ENCODE data around the gene FBXO21.
"Not testable (repeated sequence)": the region's sequence is repeated elsewhere in the genome, so short reads cannot be mapped to it uniquely, and the experiment has no call there.

FBXO21 gene

GRCh38 chr12:117227000-117227653 lies 36.9 kb upstream of the FBXO21 start:
- no peaks in the 10 kb centered on the region for H3K4me1 ChIP-seq (ENCODE audit: control insufficient read depth, low read length)
- H3K79me2 ChIP-seq (ENCODE audit: control insufficient read depth, low read length): no peaks in the 10 kb centered on the region
- H3K9me3 ChIP-seq (ENCODE audit: control insufficient read depth, insufficient read depth, low read length): no peaks in the 10 kb centered on the region
- no peak overlapping the region for H3K4me3 ChIP-seq (ENCODE audit: low read length)
- no peaks in the 10 kb centered on the region for H3K9me2 ChIP-seq (replicated peaks; ENCODE audit: control insufficient read depth, low read length)
- no peak overlapping the region for H3K4me2 ChIP-seq (ENCODE audit: low read length)
- no peaks in the 10 kb centered on the region for H3K27me3 ChIP-seq (ENCODE audit: control insufficient read depth, low read length)
- H3K27ac ChIP-seq (ENCODE audit: low read depth, low read length): no peak overlapping the region
- no peaks in the 10 kb centered on the region for H3F3A ChIP-seq (ENCODE audit: control insufficient read depth, insufficient read depth)
- H3K36me3 ChIP-seq (ENCODE audit: control insufficient read depth, low read length): no peaks in the 10 kb centered on the region
- no peaks in the 10 kb centered on the region for H4K20me1 ChIP-seq (ENCODE audit: control insufficient read depth, insufficient read depth, low read depth, low read length)
- TF ChIP-seq, protein P1, sequence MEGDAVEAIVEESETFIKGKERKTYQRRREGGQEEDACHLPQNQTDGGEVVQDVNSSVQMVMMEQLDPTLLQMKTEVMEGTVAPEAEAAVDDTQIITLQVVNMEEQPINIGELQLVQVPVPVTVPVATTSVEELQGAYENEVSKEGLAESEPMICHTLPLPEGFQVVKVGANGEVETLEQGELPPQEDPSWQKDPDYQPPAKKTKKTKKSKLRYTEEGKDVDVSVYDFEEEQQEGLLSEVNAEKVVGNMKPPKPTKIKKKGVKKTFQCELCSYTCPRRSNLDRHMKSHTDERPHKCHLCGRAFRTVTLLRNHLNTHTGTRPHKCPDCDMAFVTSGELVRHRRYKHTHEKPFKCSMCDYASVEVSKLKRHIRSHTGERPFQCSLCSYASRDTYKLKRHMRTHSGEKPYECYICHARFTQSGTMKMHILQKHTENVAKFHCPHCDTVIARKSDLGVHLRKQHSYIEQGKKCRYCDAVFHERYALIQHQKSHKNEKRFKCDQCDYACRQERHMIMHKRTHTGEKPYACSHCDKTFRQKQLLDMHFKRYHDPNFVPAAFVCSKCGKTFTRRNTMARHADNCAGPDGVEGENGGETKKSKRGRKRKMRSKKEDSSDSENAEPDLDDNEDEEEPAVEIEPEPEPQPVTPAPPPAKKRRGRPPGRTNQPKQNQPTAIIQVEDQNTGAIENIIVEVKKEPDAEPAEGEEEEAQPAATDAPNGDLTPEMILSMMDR (IDR thresholded peaks at IDR 0.05; ENCODE audit: low read depth, low read length, poor library complexity, severe bottlenecking): no peak
- TF ChIP-seq EZH2phosphoT487 (IDR thresholded peaks at IDR 0.05; ENCODE audit: borderline replicate concordance, low read length): no peak

DNA sequence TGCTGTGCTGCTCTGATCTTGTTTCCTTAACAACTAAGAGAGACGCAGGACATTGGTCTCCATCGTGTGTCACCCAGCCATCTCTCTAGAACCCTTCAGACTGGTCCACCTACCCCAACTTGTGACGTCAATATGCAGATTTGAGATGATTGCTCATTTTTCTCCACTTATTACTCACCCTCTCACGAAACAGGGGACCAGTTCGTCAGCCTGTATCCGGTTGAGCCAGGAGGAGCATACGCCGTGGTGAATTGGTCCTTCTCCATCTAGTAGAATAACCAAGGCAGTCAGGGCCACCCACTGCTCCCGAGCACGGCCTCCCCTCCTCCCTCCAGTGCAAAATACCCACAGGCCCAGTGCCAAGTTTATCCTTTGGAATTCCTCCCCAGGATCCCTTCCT lies 36.2 kb upstream of the FBXO21 start:
- Histone ChIP-seq H3K36me3 (ENCODE audit: control insufficient read depth, low read length) (no peaks in the 10 kb centered on the region), H3K9me2 (replicated peaks; ENCODE audit: control insufficient read depth, low read length) (no peaks in the 10 kb centered on the region), H3K4me1 (ENCODE audit: control insufficient read depth, low read length) (no peaks in the 10 kb centered on the region), H3F3A (ENCODE audit: control insufficient read depth, insufficient read depth) (no peaks in the 10 kb centered on the region), H3K79me2 (ENCODE audit: control insufficient read depth, low read length) (no peaks in the 10 kb centered on the region), H3K4me2 (ENCODE audit: low read length) (no peak overlapping the region), H3K27me3 (ENCODE audit: control insufficient read depth, low read length) (no peaks in the 10 kb centered on the region), H3K27ac (ENCODE audit: low read depth, low read length) (no peak overlapping the region), H3K9me3 (ENCODE audit: control insufficient read depth, insufficient read depth, low read length) (no peaks in the 10 kb centered on the region), H4K20me1 (ENCODE audit: control insufficient read depth, insufficient read depth, low read depth, low read length) (no peaks in the 10 kb centered on the region), H3K4me3 (ENCODE audit: low read length) (no peak overlapping the region)
- TF ChIP-seq, protein P1 (IDR thresholded peaks at IDR 0.05; ENCODE audit: low read depth, low read length, poor library complexity, severe bottlenecking): no peak
- no peak for TF ChIP-seq EZH2phosphoT487 (IDR thresholded peaks at IDR 0.05; ENCODE audit: borderline replicate concordance, low read length)

GRCh38 chr12:117225179-117225578 lies 34.9 kb upstream of the FBXO21 start:
- Histone ChIP-seq H3K27me3 (ENCODE audit: control insufficient read depth, low read length) (no peaks in the 10 kb centered on the region), H3K9me2 (replicated peaks; ENCODE audit: control insufficient read depth, low read length) (no peaks in the 10 kb centered on the region), H3K27ac (ENCODE audit: low read depth, low read length) (no peak overlapping the region), H3K9me3 (ENCODE audit: control insufficient read depth, insufficient read depth, low read length) (no peaks in the 10 kb centered on the region), H3K4me1 (ENCODE audit: control insufficient read depth, low read length) (no peaks in the 10 kb centered on the region), H3F3A (ENCODE audit: control insufficient read depth, insufficient read depth) (no peaks in the 10 kb centered on the region), H3K4me2 (ENCODE audit: low read length) (no peak overlapping the region), H3K4me3 (ENCODE audit: low read length) (no peak overlapping the region), H3K79me2 (ENCODE audit: control insufficient read depth, low read length) (no peaks in the 10 kb centered on the region), H3K36me3 (ENCODE audit: control insufficient read depth, low read length) (no peaks in the 10 kb centered on the region), H4K20me1 (ENCODE audit: control insufficient read depth, insufficient read depth, low read depth, low read length) (no peaks in the 10 kb centered on the region)
- no peak for TF ChIP-seq EZH2phosphoT487 (IDR thresholded peaks at IDR 0.05; ENCODE audit: borderline replicate concordance, low read length)
- TF ChIP-seq, protein P1 (IDR thresholded peaks at IDR 0.05; ENCODE audit: low read depth, low read length, poor library complexity, severe bottlenecking): no peak

DNA sequence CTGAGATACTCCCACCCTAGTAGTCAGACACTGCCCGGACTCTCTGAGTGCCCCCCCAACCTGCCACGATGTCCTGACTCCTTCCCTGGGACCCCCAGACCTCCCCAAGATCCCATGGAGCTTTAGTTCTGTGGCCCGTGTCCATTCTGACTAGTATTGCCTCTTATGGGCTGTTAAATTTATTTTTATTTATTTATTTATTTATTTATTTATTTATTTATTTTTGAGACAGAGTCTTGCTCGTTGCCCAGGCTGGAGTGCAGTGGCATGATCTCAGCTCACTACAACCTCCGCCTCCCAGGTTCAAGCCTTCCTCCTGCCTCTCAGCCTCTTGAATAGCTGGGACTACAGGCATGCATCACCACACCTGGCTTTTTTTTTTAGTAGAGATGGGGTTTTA lies 30.7 kb upstream of the FBXO21 start:
- H3K4me3 ChIP-seq (ENCODE audit: low read length); H3F3A ChIP-seq (ENCODE audit: control insufficient read depth, insufficient read depth); H3K27ac ChIP-seq (ENCODE audit: low read depth, low read length); H3K27me3 ChIP-seq (ENCODE audit: control insufficient read depth, low read length); H3K79me2 ChIP-seq (ENCODE audit: control insufficient read depth, low read length); H3K9me2 ChIP-seq (replicated peaks; ENCODE audit: control insufficient read depth, low read length); H3K4me2 ChIP-seq (ENCODE audit: low read length); H3K9me3 ChIP-seq (ENCODE audit: control insufficient read depth, insufficient read depth, low read length); H4K20me1 ChIP-seq (ENCODE audit: control insufficient read depth, insufficient read depth, low read depth, low read length); H3K36me3 ChIP-seq (ENCODE audit: control insufficient read depth, low read length); H3K4me1 ChIP-seq (ENCODE audit: control insufficient read depth, low read length): not testable (repeated sequence)

Data from DOHH2 (cell line).